Inflammatory macrophage (primary cell): ENCODE measurements around the gene ZNF775.
"Not testable (repeated sequence)": the region's sequence is repeated elsewhere in the genome, so short reads cannot be mapped to it uniquely, and the experiment has no call there.

Source experiments
- DNase-seq, 2 donors: peaks; one replicate each; pipeline ENCODE4 v3.0.0-alpha.2; 2020 to 2022

ZNF775 gene

DNA sequence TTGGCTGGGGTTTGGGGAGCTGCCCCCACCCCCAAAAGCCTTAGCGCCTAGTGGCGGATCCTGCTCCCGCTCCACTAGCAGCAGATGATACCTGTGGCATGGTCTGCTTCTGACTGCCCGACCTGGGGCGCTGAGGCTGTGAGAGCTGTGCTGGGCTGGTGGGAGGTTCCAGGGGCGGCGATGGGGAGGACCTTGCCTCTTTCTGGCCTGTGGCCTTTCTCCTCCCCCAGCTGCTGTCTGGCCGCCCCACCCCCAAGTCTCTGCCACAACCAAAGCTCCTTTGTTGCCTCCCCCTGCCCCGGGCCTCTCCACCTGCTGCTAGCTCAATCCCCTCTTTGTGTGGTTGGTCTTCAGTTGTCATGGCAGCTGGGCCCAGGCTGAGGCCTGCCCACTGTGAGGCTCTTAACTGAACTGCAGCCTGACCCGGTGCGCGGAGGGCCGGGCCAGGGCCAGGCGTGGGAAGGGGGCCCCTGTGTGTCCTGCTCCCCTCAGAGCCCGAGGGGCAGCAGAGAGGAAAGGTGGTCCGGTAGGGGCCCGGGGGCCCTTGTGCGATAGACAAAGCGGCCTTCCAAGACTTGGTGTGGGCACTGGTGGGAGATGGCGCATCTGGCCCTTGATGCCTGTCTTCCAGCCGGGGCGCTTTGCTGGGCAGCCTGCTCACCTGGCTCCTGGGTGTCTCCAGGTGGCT is 4.7 kb downstream of the ZNF775 start:
- DNase-seq = no peak

DNA sequence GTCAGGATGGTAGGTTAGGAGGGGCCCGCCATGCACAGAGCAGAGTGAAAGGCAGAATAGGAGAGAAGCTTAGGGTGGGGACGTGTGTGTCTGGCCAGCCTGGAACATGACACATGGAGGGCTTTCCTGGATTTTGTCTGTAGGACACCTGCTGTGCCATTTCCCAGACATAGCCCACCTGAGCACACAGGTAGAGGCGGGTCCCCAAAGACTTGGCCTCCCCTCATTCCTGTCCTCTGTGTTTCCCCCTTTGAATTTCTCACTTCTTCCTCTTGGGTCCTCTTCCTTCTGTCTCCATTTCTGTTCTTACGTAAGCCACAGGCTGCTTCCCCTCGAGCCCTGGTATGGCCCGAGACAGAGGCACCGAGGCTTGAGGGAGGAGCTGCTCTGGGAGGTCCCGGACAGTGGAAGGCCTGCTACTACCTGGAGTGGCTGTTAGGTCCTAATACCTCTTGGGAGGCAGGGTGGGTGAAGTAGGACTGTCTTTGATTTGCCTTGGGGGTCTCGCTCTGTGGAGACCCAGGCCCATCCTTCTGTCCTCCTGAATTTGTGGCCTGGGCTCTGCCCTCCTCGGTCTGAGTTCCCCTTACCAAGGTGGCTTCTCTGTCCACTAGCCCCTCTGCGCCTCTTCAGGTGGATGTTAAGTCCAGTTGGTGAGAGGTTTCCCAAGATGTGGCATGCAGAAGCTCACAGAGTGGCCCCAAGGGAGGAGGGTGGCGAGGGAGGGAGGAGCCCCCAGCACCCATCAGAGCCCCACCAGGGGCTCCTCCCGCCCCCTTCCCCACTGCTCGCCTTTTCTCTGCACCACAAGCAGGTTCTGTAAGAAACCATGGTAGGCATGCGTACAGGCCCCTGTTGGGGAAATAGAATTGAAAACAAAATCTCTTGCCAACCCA is 5.5 kb downstream of the ZNF775 start:
- peak; percentile 51 to 58 for DNase-seq

DNA sequence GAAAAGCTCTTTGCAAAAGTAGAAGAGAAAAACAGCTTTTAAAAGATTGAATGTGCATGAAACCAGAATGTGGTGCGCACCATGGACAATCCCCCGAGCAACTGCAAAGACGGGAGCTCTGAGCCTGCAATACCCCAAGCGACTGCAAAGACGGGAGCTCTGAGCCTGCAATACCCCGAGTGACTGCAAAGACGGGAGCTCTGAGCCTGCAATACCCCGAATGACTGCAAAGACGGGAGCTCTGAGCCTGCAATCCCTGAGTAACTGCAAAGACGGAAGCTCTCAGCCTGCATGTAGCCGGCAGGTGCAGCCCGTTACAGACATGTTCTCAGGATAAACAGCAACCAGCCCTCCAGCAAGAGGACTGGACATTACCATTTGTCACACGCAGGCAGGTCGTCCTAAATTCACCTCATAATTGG is 6.2 kb downstream of the ZNF775 start:
- no peak for DNase-seq

DNA sequence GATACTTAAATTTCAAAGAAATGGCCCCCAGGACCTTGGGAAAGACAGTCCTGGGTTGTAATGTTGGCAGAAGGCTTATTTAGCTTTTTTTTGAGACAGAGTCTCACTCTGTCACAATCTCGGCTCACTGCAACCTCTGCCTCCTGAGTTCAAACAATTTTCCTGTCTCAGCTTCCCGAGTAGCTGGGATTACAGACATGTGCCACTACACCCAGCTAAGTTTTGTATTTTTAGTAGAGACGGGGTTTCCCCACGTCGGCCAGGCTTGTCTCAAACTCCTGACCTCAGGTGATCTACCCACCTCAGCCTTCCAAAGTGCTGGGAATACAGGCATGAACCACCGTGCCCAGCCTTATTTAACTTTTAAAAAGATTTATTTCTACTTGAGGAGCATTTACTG is 6.8 kb downstream of the ZNF775 start:
- DNase-seq = not testable (repeated sequence)

DNA sequence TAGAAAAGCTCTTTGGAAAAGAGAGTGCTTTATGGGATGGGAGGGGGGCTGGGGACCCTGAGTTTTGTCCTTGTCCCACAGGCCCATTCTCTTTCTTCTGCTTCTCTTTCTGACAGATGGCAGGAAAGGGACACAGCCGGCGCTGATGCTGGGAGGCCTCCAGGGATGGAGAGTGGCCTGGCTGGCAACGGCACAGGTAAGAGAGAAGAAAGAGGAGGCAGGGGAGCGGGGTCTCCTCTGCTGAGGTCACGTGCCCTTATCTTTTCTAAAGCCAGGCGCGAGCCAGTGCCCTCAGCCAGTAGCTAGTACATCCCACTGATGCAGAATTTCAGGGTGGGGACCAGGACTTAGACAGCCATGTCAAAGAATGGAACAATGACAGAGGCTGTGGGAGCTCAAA is 9.2 kb downstream of the ZNF775 start:
- DNase-seq = no peak

DNA sequence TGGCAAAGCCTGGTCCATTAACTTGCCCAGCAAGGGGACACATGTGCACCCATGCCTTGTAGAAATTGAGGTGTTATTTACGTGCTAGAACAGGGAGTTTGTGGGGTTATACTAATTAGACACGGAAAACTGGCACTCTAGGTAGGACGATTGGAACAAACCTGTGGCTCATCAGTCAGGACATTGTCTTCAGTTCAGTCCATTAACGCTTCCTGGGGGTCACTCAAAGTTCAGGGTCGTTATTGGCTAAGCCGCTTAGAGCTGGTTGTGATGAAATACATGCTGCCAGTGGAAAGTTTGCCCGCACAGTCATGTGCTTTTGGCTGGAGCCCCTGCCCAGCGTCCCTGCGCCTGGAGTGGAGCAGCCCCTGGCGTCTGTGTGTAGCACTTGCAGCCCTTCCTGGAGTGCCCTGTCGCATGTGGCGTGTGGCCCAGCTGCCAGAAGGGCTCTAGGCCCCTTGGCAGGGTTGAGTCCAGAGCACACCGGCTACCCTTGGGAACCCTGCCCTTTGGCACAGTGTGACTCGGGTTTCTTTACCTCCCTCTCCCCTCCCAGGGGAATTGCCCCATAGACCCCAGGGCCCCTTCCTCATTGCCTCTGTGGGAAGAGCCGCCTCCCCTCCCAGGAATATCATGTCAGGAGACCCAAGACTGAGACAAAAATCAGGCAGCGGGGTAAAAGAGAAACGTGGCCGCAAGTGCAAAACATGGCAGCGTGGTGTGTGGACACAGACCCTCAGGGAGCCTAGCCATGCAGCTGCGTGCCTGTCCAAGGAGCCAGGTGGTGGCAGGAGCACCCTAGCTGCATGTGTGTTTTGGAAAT is 9.8 kb downstream of the ZNF775 start:
- DNase-seq = peak; percentile 47 to 74

DNA sequence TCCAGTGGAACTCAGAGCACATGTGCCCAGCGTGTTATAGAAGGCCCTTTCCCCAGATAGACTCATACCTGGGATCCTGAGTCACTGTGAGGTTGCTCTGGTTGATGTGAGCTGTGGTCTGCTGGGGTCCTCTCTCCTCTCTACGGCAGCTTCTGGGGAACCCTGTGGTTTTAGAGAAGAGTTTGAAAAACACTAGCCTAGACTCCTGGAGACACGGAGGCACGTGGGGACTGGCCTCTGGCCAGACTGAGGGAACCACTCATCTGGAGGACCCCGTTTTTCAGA is 10.3 kb downstream of the ZNF775 start:
- no peak for DNase-seq

DNA sequence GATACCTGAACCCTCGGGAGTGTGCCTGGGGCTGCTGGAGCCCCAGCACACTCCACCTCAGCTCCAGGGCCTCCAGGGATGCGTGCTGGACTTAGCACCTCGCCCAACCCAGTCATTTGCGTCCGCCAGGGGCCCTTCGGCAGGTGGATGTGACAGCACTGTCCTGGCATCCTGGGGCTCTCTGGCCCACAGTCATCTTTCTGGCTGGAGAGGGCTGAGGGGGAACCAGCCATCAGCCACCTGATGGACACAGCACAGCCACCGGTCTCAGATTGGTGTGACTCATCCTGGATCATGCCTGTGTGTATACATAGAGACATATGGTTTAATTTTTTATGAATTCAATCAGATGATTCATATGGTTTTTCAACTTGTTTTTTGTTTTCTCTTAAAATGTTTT is 11.1 kb downstream of the ZNF775 start:
- no peak for DNase-seq

DNA sequence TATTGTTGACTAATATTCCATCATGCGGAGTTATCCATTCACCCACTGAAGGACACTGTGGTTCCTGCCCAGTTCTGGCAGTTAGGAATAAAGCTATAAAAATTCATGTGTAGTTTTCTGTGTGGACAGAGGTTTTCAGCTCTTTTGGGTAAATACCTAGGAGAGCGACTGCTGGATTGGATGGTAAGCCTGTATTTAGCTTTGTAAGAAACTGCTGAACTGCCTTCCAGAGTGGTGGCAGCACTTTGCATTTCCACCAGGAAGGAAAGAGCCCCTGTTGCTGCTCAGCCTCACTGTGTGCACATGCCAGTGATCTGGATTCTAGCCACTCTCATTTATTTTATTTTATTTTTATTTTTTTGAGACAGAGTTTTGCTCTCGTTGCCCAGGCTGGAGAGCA is 14.2 kb downstream of the ZNF775 start:
- no peak for DNase-seq

DNA sequence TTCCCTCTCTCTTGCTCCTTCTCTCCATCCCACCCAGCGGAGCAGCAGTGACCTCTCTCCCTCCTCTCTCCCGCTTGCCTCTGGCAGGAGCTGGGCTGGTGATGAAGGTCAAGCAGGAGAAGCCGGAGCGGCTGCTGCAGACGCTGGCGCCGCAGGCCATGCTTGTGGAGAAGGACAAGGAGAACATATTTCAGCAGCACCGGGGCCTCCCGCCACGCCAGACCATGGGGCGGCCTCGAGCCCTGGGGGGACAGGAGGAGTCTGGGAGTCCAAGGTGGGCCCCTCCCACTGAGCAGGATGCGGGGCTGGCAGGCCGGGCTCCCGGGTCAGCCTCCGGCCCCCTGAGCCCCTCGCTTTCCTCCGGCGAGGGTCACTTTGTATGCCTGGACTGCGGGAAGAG is 17.3 kb downstream of the ZNF775 start:
- no peak for DNase-seq

DNA sequence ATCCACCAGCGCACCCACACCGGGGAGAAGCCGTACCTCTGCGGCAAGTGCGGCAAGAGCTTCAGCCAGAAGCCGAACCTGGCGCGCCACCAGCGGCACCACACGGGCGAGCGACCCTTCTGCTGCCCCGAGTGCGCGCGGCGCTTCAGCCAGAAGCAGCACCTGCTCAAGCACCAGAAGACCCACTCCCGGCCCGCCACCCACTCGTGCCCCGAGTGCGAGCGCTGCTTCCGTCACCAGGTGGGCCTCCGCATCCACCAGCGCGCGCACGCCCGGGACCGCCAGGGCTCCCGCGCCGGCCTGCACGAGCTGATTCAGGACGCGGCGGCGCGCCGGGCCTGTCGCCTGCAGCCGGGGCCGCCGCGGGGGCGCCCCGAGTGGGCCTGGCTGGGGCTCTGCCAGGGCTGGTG is 17.7 kb downstream of the ZNF775 start:
- DNase-seq = no peak

DNA sequence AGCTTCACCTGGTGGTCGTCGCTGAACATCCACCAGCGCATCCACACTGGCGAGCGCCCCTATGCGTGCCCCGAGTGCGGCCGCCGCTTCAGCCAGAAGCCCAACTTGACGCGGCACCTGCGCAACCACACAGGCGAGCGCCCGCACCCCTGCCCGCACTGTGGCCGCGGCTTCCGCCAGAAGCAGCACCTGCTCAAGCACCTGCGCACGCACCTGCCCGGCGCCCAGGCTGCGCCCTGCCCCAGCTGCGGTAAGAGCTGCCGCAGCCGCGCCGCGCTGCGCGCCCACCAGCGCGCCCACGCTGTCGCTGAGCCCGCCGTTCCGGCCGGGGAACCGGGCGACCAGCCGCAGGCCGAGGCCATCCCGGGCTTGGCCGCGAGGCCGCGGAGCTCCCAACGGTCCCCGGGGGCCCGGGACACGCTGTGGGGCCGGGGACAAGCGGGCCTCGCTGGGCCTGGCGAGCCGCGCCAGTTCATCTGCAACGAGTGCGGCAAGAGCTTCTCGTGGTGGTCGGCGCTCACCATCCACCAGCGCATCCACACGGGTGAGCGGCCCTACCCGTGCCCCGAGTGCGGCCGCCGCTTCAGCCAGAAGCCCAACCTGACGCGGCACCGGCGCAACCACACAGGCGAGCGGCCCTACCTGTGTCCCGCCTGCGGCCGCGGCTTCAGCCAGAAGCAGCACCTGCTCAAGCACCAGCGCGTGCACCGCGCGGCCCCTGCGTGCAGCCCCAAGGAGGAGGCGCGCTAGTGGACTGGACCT is 18.4 kb downstream of the ZNF775 start:
- DNase-seq = no peak

DNA sequence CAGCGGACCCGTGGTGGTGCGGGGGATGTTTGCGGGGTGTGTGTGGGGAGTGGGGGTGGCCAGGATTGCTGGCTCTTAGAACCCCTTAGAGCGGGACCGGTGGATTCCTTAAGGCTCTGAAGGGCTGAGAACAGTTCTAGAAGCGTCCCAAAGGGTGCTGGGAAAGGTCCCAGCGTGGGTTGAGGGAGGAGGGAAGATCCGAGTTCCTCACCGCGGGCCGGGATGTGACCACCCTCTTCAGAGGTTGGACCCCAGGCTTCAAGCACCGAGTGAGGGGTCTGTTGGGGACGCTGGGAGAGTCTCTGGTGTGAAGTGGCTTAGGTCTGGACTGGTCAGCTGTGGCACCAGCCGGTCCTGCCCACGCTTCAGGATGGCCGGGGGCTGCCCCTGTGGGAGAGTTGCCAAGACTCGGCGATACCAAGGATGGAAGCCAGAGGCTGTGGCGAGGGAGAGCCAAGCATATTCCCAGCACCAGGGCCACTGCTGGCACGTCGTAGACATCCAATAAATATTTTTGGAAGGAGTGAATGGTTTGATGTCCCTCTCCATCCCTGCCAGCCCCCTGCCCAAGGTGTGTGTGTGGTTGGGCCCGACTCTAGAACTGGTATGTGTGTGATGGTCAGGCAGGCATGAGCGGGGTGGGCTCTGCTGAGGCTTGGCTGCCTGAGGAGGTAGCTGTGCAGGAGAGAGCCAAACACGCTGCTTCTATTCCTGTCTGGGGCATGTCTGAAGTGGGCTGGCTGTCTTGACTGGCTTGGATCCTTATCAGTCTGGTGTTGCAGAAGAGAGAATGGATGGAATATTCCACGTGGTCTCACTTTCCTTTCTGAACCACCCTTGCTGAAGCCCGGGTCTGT is 19.2 kb downstream of the ZNF775 start:
- DNase-seq = no peak

DNA sequence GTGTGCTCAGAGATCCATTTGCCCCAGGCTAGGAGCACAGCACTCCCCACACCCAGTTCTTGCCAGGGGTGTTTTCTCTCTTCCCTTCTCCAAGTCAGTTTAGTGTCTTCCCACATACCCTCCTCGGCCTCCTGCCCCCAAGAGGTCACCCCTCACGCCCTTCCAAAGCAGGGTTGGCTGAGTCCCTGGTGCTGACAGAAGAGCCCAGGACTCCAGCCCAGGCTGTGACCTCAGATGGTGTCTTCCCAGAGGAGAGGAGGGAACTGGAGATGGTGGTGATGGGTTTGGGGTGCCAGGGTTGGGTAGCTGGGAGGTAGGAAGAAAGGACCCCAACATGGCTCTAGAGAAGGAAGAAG is 19.8 kb downstream of the ZNF775 start:
- no peak for DNase-seq

DNA sequence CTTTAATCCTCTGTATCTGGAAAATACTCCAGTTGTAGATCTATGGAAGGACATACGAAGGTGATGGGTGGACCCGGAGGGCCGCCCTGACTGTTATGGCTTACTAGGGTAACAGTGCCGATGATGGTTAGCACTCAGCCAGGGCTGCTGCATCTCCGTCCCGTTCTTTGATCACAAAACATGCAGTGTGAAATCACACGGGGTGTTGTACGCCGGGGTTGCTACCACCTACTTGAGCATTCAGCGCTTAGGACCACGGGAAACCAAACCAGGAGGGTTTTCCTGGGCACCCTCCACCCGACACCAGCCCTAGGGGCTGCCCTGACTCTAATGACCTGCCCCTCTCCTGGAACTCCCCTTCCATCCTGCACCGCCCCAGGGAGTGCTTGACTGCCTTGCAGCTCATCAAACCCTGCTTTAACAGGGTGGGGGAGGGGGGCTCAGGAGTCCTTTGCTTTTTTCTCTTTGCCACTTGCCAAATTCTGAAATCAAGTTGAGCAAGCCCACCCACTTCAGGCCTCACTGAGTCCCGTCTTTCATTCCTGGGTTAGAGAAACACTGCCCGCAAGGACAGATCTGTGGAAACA is 20.4 kb downstream of the ZNF775 start:
- no peak for DNase-seq

DNA sequence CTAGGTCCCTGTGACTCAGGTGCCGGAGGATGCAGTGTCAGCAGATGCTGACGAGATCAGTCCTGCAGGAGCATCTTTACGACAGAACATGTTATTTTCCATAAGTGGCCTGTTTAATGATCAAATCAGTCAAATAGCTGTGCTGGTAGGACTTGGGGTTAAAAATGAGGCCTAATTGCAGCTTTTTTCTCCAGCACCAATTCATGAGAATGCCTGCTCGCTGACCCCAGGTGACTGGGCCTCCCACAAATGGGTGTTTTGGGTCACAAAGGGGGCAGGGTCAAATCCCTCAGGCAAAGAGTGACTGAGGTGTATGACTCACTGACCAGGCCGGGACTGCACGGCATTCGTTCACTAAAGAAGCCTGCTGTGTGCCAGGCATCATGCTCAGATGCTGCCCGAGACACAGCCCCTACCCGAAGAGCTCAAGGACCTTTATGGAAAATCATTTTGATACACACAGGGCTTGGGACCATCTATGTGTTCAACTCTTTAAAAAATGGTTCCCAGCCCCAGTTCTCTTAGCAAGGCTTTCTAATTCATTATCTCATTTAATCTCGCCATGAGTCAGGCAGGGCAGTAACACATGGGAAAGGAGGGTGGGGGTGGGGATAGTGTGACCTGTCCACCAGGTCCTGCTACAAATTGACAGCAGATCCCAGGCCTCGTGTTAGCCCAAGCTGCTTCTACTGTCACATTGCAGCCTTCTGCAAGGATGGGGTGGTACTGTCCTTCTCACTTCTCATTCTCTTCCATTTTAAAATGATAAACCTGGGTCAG is 21.1 kb downstream of the ZNF775 start:
- no peak for DNase-seq

DNA sequence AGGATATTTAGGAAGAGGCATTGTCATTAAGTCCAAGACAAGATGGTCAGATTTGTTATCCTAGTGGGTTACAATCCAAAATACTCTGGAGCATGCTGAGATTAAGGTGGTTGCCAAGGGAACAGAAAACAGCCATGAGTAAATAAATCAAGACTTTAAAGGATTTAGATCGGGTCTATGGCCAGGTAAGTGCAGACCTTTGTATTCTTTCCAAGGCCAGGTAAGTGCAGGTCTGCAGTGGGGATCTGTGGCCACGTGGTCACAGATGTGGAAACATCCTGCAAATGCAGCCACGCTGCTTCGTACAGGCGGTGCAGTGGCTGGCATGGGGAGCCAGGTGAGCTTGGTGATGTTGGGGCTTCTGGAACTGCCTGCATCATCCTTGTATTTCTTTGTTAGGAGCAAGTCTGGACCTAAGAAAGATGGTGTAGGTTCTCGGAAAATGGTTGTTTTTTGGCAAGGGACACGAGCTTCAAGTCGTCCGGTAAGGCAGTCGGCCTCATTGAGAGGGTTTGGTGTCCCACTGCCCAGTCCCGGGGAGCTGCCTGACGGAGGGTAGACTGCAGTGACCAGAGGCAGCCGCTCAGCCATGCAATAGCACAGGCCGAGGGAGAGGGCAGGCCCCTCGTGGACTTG is 21.8 kb downstream of the ZNF775 start:
- no peak for DNase-seq

DNA sequence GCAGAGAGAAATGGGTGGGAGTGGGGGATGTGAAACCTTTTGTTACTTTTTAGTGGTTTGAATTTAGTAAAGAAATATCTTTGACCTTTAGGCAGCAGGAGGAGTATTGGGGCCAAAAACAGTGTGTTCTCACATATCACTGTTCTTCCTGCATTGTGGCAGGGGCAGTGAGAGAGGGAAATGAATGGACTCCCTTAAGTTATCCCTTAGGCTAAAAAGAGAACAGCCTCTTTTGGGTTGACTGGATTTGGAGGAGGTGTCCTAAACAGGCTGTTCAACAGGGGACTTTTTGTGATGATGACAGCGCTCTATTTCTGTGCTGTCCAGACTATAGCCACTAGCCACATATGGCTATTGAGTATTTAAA is 22.3 kb downstream of the ZNF775 start:
- no peak for DNase-seq

DNA sequence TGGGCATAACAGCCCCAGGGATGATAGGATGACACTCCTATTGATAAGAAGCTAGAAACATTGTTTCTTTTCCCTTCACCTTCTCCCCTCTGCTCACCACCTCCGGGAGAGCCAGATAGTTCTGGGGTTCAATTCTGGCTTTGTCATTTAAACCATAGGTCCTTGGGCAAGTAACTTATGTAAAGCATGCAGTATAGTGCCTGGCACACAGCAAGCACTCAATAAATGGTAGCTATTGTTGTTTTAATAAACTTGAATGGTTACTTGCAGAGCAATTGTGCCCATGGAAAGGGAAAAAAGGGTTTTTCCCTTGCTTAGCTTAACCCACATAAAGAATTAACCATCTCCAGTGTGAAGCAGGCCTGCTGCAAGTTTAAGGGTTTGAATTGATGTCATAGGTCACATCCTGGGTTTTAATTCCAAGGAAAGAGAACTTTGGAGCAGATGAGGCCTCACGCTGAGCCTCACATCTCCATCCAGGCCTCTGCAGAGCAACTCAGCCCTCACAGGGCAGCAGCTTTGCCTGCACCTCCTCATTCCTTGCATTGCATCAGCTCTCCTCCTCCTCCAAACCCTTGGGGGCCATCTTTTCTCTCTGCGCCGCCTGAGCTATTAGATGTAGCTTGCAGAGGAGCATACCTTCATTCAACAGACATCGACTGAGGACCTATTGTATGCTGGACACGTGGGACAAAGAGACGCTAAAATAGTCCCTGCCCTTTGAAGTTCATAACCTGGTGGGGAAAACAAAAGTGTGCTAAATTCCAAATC is 22.9 kb downstream of the ZNF775 start:
- no peak for DNase-seq
